OCI-LY7 (cell line): ENCODE results near the gene FRMD5. TPM values are rescaled to one million over a fixed set of nuclear protein-coding genes. Genes with fewer than 3 reads are reported as not detected.

ENCODE experiments used
- BruUV-seq: library from RNA; stranded (reverse); fragments of 400-500 nt; replicated peaks from 2 replicates; lab custom pipeline; 2021; lab: Mats Ljungman, UMichigan
- CTCF ChIA-PET: fragments of 300-600 bp; sonication (Branson Sonifier 250); formaldehyde crosslinking; loops from one replicate; lab custom pipeline; 2022; ENCODE audit warnings: antibody characterized with exemption; ENCODE audit not compliant: unreplicated experiment; lab: Charles Lee
- POLR2A ChIA-PET: fragments of 300-600 bp; sonication (Branson Sonifier 250); formaldehyde crosslinking; loops from one replicate; lab custom pipeline; 2022; ENCODE audit warnings: antibody characterized with exemption; lab: Charles Lee
- DNase-seq: peaks from one replicate; pipeline ENCODE4 v3.0.0-alpha.2; 2015; ENCODE audit warnings: low spot score
- H2AFZ ChIP-seq: fragments of 200-600 bp; sonication (generic), shearing (Covaris generic); 2 replicates; pipeline ENCODE4 v1.6.1; 2014; ENCODE audit warnings: mild to moderate bottlenecking, antibody characterized with exemption, low read length, moderate library complexity
- H3K27ac ChIP-seq: fragments of 200-600 bp; sonication (generic); 2 replicates; pipeline ENCODE4 v1.5.1; 2014; ENCODE audit warnings: mixed run types, low read depth, mild to moderate bottlenecking, moderate library complexity, low read length, inconsistent platforms; ENCODE audit not compliant: poor library complexity, severe bottlenecking
- H3K36me3 ChIP-seq: fragments of 200-600 bp; sonication (generic); 2 replicates; pipeline ENCODE4 v1.6.1; 2014; ENCODE audit warnings: mild to moderate bottlenecking, antibody characterized with exemption, low read length, moderate library complexity, mixed read lengths; ENCODE audit not compliant: insufficient read depth
- H3K4me1 ChIP-seq: fragments of 200-600 bp; sonication (generic); 2 replicates; pipeline ENCODE4 v1.5.1; 2014; ENCODE audit warnings: mild to moderate bottlenecking, low read length; ENCODE audit not compliant: insufficient read depth, poor library complexity, severe bottlenecking
- H3K4me2 ChIP-seq: fragments of 200-600 bp; sonication (generic); 2 replicates; pipeline ENCODE4 v1.6.1; 2014; ENCODE audit warnings: mild to moderate bottlenecking, low read length
- H3K4me3 ChIP-seq: fragments of 200-600 bp; sonication (generic); 2 replicates; pipeline ENCODE4 v1.5.1; 2014; ENCODE audit warnings: mild to moderate bottlenecking, low read depth, low read length; ENCODE audit not compliant: poor library complexity, severe bottlenecking
- H3K79me2 ChIP-seq: fragments of 200-600 bp; sonication (generic); 2 replicates; pipeline ENCODE4 v1.6.1; 2016; ENCODE audit warnings: low read depth, mild to moderate bottlenecking, low read length, moderate library complexity, mixed read lengths; ENCODE audit not compliant: insufficient read depth
- H3K9me2 ChIP-seq: fragments of 200-600 bp; sonication (generic); 2 replicates; pipeline ENCODE4 v1.6.1; 2016; ENCODE audit warnings: mild to moderate bottlenecking, low read length, mixed read lengths; ENCODE audit not compliant: insufficient read depth
- H3K9me3 ChIP-seq: fragments of 200-600 bp; sonication (generic); 2 replicates; pipeline ENCODE4 v1.6.1; 2014; ENCODE audit warnings: mild to moderate bottlenecking, mixed run types, low read length, mixed read lengths
- H4K20me1 ChIP-seq: fragments of 200-600 bp; sonication (generic); 2 replicates; pipeline ENCODE4 v1.6.1; 2014; ENCODE audit warnings: mild to moderate bottlenecking, antibody characterized with exemption, low read length, moderate library complexity, mixed read lengths; ENCODE audit not compliant: insufficient read depth
- EZH2phosphoT487 ChIP-seq: fragments of 200-600 bp; sonication (generic); IDR thresholded peaks from 2 replicates; pipeline ENCODE4 v1.6.1; 2018; ENCODE audit warnings: low read depth, borderline replicate concordance, mild to moderate bottlenecking, mixed run types, antibody characterized with exemption, low read length, moderate library complexity, mixed read lengths
- intact Hi-C: fragments of 100-400 bp; cut with micrococcal nuclease; formaldehyde crosslinking; loops from one replicate; pipeline ENCODE4 v1.10.0; 2022; ENCODE audit not compliant: unreplicated experiment
- total RNA-seq, 2 experiments: library from RNA; depleted of rRNA in 1 of 2; stranded (reverse); fragments of >200 nt in 1 of 2; shearing (Covaris generic) in 1 of 2; gene quantifications; 2 replicates each; pipeline ENCODE4 v1.2.3, GENCODE V29; 2014 to 2022
- TF ChIP-seq, protein P1 (sequence below): fragments of 200-600 bp; sonication (generic); conservative IDR thresholded peaks from 2 replicates; pipeline ENCODE4 v1.5.1; 2014; ENCODE audit warnings: mild to moderate bottlenecking, antibody characterized with exemption, low read length, moderate library complexity, mixed read lengths

Gene FRMD5
- total RNA-seq, 2 experiments from 2014 or later, result not detected

DNA sequence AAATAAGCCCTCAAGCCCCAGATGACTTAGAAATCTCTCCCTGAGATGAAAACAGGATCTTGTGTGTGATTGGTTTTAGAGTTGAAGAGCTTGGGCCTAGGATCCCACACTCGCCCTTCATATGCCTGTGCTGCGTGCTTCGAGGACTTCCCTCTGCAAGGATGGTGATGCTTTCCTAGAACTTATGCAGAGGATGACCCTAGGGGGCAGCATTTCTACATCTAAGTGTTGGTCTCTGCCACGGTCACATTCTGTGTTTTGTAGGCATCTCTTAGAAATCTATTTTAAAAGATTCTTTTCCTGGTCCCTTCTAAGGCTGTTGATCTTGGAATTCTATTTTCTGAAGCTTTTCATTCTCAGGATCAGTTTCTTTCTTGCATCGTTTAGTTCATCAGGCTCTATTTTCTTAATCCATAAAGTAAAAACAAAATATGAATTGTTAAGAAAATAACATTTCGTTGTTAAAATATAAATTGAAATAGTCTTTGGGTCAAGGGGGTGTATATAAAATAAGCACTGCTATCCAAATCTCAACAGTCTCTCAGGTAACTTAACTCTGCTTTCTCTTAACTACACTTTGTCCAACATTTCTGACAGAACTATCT is 322.6 kb downstream of the FRMD5 start:
- Histone ChIP-seq H4K20me1 (peaks cover 3% of the 10 kb centered on the region; the same call in 1 of the 2 replicates), H3K36me3 (peaks cover 97% of the 10 kb centered on the region), H3K4me1 (no peaks in the 10 kb centered on the region), H3K27ac (no peak overlapping the region), H2AFZ (no peak overlapping the region), H3K9me2 (no peaks in the 10 kb centered on the region), H3K9me3 (no peaks in the 10 kb centered on the region), H3K4me2 (no peak overlapping the region), H3K79me2 (no peaks in the 10 kb centered on the region), H3K4me3 (no peak overlapping the region)
- intact Hi-C loops, result no loop called here
- CTCF ChIA-PET, result no interaction called here
- no TSS peak for BruUV-seq
- DNase-seq, result peak; percentile 57
- TF ChIP-seq EZH2phosphoT487, result no peak
- TF ChIP-seq, protein P1, sequence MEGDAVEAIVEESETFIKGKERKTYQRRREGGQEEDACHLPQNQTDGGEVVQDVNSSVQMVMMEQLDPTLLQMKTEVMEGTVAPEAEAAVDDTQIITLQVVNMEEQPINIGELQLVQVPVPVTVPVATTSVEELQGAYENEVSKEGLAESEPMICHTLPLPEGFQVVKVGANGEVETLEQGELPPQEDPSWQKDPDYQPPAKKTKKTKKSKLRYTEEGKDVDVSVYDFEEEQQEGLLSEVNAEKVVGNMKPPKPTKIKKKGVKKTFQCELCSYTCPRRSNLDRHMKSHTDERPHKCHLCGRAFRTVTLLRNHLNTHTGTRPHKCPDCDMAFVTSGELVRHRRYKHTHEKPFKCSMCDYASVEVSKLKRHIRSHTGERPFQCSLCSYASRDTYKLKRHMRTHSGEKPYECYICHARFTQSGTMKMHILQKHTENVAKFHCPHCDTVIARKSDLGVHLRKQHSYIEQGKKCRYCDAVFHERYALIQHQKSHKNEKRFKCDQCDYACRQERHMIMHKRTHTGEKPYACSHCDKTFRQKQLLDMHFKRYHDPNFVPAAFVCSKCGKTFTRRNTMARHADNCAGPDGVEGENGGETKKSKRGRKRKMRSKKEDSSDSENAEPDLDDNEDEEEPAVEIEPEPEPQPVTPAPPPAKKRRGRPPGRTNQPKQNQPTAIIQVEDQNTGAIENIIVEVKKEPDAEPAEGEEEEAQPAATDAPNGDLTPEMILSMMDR, result peak; percentile 80
- POLR2A ChIA-PET, result no interaction called here

DNA sequence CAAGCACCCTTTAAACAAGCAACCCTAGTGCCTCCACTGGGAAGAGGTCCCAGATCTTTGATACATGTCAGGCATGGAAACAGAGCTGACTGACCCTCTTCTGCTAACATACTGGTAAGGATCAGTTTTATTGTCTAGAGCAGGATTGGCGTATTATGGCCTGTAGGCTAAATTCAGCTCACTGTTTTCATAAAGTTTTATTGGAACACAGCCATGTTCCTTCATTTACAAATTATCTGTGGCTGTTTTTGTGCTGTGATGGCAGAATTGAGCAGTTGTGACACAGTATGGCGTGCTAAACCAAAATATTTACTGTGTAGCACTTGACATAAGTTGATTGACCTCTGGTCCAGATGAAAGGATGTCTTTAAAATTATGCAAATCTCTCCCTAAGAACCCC is 323.2 kb downstream of the FRMD5 start:
- no peak for DNase-seq
- Histone ChIP-seq H3K36me3 (peaks cover 97% of the 10 kb centered on the region), H4K20me1 (peaks cover 3% of the 10 kb centered on the region; the same call in 1 of the 2 replicates), H3K79me2 (no peaks in the 10 kb centered on the region), H3K27ac (no peak overlapping the region), H3K9me2 (no peaks in the 10 kb centered on the region), H3K9me3 (no peaks in the 10 kb centered on the region), H3K4me1 (no peaks in the 10 kb centered on the region), H3K4me2 (no peak overlapping the region), H3K4me3 (no peak overlapping the region), H2AFZ (no peak overlapping the region)
- intact Hi-C loops, result no loop called here
- POLR2A ChIA-PET, result no interaction called here
- CTCF ChIA-PET, result no interaction called here
- no TSS peak for BruUV-seq
- TF ChIP-seq, protein P1, result no peak
- no peak for TF ChIP-seq EZH2phosphoT487

DNA sequence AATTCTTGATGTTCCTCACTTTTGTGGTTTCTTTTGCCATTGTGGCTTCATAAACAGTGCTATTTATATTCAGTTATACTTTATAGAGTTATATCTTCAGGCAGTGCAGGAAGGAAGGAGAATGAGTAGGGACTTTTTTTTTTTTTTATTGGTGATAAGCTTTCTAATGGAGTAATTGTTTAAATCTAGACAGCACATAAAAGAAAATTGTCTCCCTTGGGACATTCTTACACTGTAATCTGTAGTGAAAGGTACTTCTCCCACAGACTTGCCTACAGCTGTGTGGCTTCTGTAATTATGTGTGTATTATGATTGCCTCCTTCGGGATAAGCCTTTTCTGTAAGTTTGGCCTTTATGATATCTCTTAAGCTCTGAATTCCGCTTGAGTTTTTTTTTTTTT is 326.7 kb downstream of the FRMD5 start:
- Histone ChIP-seq H4K20me1 (peaks cover 3% of the 10 kb centered on the region), H2AFZ (no peak overlapping the region), H3K79me2 (peaks cover 14% of the 10 kb centered on the region; the same call in 1 of the 2 replicates), H3K36me3 (peaks cover 92% of the 10 kb centered on the region), H3K4me1 (no peaks in the 10 kb centered on the region), H3K4me2 (no peak overlapping the region), H3K4me3 (no peak overlapping the region), H3K27ac (no peak overlapping the region), H3K9me2 (no peaks in the 10 kb centered on the region), H3K9me3 (no peaks in the 10 kb centered on the region)
- DNase-seq, result no peak
- TF ChIP-seq, protein P1, result no peak
- no peak for TF ChIP-seq EZH2phosphoT487
- intact Hi-C loops, result no loop called here
- ChIA-PET CTCF (no interaction called here), POLR2A (interaction anchor here (0.6 to 1.1 kb wide), 8 partner anchors 8 to 140 kb away, joined by 3 to 10 read pairs (median 3); no protein-coding TSS in a partner anchor)
- BruUV-seq, result no TSS peak
